GM19455 (cell line): ENCODE measurements around the gene AGAP5.
"Not testable (repeated sequence)": the region's sequence is repeated elsewhere in the genome, so short reads cannot be mapped to it uniquely, and the experiment has no call there.

Experiments used
- ATAC-seq: cut with Tn5 transposase; IDR thresholded peaks from one replicate; pipeline ENCODE4 v1.9.1; 2021; ENCODE audit not compliant: unreplicated experiment

AGAP5 gene

GRCh38 chr10:73715179-73716156, 17.6 kb upstream of the AGAP5 start:
- ATAC-seq: not testable (repeated sequence)

DNA sequence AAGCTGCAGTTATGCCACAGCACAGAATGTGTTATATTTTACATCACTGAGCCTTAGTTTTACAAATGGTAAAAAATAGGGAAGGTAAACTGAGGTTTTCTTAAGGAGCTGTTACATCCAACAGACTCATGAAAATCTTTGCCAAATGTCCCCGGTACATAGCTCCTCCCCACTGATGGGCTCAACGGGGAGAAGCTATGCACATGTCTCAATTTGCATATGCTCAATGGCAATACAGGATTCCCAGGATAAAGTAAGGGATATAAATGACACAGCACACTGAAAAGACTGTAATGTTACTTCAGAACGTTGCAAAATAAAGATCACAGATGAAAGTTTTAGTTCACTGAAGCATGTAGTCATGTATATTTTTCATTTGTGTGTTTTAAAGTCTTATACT, 16.6 kb upstream of the AGAP5 start:
- not testable (repeated sequence) for ATAC-seq

- ATAC-seq: not testable (repeated sequence)
Measured at GRCh38 chr10:73713912-73714311, 16.0 kb upstream of the AGAP5 start.

DNA sequence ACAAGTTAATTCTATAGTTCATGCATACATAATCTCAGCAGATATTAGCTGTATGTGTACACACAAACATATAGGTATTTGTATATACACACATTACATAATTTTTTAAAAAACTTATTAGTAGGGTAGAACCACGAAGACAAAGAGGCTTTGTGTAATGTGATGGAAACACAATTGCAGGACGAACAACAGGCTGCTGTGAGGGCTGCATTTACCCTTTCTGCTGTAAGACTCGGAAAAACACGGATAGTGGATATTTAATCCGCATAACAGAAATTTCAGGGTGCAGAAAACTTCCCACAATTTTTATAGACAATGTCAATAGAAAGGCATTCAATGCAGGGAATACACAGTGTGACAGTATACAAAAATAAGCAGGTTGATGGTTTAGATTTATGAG, 13.8 kb upstream of the AGAP5 start:
- not testable (repeated sequence) for ATAC-seq

GRCh38 chr10:73708122-73708521, 10.2 kb upstream of the AGAP5 start:
- not testable (repeated sequence) for ATAC-seq

- ATAC-seq: not testable (repeated sequence)
Measured at GRCh38 chr10:73707628-73708027, 9.7 kb upstream of the AGAP5 start.

DNA sequence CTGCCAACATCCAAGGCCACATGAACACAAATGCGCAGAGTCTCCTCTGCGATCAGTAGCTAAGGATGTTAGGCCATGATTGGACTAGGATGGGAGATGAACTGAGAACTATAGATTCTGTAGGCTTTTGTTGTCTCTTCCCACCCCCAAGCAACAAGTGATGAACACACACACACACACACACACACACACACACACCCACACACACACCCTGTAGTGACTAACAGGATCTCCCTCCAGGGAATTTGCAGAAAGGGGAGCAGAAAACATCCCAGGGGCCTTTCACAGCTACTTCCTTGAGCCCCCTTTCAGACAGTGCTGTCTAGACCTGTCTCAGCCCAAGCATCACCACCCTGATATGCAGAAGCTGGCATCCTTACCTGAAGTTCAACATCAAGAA, 8.6 kb upstream of the AGAP5 start:
- ATAC-seq: not testable (repeated sequence)

- ATAC-seq: not testable (repeated sequence)
Measured at GRCh38 chr10:73705506-73706072, 7.7 kb upstream of the AGAP5 start.

- ATAC-seq: not testable (repeated sequence)
Measured at GRCh38 chr10:73703924-73704323, 6.0 kb upstream of the AGAP5 start.

GRCh38 chr10:73698819-73699218, 910 bp upstream of the AGAP5 start:
- ATAC-seq: not testable (repeated sequence)

DNA sequence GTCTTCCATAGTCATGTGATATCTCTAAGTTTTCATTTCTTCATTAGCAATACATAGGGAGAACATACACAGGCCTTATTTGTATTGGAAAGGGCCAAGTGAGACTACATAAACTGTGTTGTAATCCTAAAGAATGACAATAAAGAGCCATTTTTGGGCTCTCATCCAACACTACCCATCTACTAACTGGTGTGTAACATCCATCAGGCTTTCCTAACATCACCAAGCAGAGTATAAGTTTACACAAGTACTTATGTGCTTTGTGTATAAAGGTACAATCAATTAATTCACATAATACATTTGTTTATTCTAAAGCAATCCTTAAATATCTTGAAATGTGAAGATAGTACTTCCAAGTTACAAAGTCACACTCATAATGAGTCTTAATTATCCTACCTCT, 2.6 kb downstream of the AGAP5 start:
- ATAC-seq: not testable (repeated sequence)

- ATAC-seq: not testable (repeated sequence)
Measured at GRCh38 chr10:73690755-73691154, 7.2 kb downstream of the AGAP5 start.

DNA sequence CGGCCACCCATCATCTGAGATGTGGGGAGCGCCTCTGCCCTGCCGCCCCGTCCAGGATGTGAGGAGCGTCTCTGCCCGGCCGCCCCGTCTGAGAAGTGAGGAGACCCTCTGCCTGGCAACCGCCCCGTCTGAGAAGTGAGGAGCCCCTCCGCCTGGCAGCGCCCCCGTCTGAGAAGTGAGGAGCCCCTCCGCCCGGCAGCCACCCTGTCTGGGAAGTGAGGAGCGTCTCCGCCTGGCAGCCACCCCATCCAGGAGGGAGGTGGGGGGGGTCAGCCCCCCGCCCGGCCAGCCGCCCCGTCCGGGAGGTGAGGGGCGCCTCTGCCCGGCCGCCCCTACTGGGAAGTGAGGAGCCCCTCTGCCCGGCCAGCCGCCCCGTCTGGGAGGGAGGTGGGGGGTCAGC, 8.3 kb downstream of the AGAP5 start:
- ATAC-seq: not testable (repeated sequence)

DNA sequence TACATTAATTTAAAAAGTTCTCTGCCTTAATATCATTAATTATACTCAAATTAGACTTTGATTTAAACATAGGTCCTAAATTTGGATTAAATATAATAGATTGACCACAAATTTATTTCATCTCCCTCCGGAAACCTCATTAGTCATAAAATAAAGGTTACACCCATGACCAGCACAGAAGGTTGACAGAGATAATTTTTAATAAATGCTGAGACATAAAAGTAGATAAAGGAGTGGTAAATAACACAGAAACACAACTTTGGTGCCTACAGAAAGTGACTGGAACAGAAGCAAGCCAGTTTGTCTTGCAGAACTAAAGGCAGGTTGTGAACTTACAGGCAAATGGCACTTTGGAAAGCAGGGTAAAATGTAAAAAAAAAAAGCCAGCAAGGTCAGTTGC, 10.3 kb downstream of the AGAP5 start:
- not testable (repeated sequence) for ATAC-seq

- ATAC-seq: not testable (repeated sequence)
Measured at GRCh38 chr10:73674546-73674945, 23.4 kb downstream of the AGAP5 start.

- ATAC-seq: not testable (repeated sequence)
Measured at GRCh38 chr10:73668378-73668777, 29.5 kb downstream of the AGAP5 start.

DNA sequence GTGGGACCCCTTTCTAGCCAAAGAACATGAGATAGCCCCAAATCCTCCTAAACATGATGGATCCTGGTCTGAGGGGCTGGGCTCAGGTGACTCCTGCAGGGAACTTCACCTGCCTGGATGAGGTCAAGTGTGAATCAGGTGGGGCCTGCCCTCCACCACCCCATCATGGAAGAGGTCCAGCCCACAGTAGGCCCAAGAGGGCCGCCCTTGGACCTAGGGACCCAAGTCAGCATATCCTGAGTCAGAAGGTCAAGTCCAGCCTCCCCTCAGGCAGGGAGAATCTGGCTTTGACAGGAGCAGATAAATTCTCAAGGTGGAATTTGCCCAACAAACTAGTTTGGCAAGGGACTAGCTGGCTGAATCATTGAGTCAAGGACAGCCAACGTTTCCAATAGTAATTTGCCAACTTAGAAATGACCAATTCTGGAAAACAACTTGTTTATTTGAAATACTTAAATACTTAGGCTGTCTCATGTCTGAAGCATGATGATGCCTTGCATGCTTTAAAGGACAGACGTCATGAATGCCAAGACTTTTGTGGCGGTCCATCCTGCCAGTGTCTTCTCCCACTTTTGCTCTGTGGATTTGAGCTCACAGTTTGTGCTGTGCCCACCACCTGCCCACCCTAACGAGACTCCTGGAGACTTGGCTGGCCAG, 31.6 kb downstream of the AGAP5 start:
- ATAC-seq: not testable (repeated sequence)

DNA sequence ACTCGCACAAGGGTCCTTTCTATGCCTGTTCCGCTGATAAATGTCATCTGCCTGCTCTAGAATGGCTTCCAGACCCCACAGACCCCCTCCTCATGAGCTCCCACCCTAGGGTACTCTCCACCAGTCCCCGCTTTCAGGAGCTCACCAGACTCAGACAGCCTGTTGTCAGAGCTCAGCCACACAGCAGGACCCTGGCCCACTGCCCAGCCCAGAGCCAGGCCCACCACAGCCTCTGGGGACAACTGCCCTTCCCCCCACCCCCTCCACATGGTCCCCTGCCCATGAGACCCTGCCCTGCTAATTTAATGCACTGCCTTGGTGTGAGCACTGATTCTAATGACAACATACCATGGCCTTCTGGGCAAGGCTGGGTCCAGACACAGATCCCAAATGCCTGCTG, 32.3 kb downstream of the AGAP5 start:
- ATAC-seq: not testable (repeated sequence)

DNA sequence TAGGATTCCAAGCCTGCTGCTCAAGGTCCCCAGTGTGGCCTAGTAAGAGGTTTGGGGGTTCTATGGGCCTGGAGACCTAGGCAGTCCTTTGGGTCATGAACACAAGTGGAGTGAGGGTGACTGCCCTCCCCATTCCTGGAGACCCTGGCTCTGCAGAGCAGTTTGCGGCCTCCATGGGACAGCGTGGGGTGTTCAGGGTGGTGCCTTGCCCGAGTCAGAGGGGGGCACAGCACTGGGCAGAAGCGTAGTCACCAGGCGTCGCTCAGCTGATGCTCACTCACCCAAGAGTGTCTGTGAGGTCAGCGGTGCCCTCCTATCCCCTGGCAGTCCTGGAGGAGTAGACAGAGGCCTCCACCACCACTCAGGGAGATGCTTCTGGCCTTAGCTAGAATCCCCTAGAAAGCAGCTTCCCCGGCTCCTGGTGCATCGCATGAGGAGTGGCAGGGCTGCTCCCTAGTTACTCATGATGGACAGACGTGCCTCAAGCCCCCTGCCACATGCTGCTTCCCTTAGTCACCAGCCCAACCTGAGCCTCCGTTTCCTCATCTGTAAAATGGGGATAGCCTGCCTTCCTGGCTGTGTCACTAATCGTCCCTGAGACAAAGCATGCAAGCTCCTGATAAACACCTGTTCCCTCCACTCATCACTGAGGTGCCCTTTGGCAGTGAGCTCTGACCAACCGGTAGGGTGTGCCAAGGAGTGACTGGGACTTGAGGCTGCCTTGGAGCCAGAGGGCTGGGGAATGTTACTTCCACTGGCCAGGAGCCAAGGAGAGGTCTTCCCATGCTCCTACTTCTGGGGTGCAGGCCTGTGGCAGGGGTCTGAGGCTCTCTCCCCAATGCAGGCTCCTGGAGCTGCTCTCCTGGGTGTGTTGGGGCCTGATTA, 33.5 kb downstream of the AGAP5 start:
- ATAC-seq: not testable (repeated sequence)

DNA sequence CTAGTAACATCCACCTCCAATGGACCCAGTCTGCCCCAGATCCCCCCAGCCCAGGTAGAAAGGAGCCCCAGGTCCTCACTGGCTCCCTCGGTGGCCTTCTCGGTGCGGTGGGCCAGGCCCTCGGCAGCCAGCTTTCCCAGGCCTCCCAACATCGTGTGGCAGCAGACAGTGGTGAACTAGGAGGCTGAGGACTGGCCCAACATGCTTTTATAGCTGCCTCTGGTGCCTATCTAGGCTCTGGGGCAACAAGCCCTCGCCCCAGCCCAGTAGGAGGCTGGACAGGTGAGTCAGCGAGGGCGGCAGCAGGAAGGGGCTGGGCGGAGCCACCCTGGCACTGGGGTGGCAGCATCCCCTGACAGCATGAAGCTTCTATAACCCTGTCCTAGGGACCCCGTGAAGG, 34.3 kb downstream of the AGAP5 start:
- ATAC-seq: not testable (repeated sequence)
